Central memory CD4-positive, alpha-beta T cell (primary cell): ENCODE measurements around the gene SMLR1.

ENCODE experiments used
- DNase-seq: peaks from one replicate; pipeline ENCODE4 v3.0.0; 2022

The SMLR1 gene

GRCh38 chr6:130852844-130853554, 25.8 kb downstream of the SMLR1 start:
- no peak for DNase-seq

GRCh38 chr6:130853555-130854183, 26.5 kb downstream of the SMLR1 start:
- DNase-seq, result no peak

- no peak for DNase-seq
Observed at GRCh38 chr6:130858054-130858453, 30.8 kb downstream of the SMLR1 start.

- DNase-seq, result no peak
Observed at GRCh38 chr6:130858498-130859160, 31.4 kb downstream of the SMLR1 start.

GRCh38 chr6:130859161-130859867, 32.1 kb downstream of the SMLR1 start:
- no peak for DNase-seq

- DNase-seq, result no peak
Observed at GRCh38 chr6:130862370-130862769, 35.2 kb downstream of the SMLR1 start.

- no peak for DNase-seq
Observed at GRCh38 chr6:130863415-130864230, 36.4 kb downstream of the SMLR1 start.

- no peak for DNase-seq
Observed at GRCh38 chr6:130864344-130864743, 37.1 kb downstream of the SMLR1 start.

- DNase-seq, result no peak
Observed at GRCh38 chr6:130865793-130866192, 38.6 kb downstream of the SMLR1 start.

- no peak for DNase-seq
Observed at GRCh38 chr6:130869681-130870080, 42.5 kb downstream of the SMLR1 start.

GRCh38 chr6:130870179-130870880, 43.1 kb downstream of the SMLR1 start:
- no peak for DNase-seq

GRCh38 chr6:130872250-130873095, 45.3 kb downstream of the SMLR1 start:
- DNase-seq, result peak; percentile 40

GRCh38 chr6:130873746-130874145, 46.5 kb downstream of the SMLR1 start:
- no peak for DNase-seq

- DNase-seq, result no peak
Observed at GRCh38 chr6:130879826-130880225, 52.6 kb downstream of the SMLR1 start.

GRCh38 chr6:130882370-130882769, 55.2 kb downstream of the SMLR1 start:
- no peak for DNase-seq

- DNase-seq, result peak; percentile 69
Observed at GRCh38 chr6:130885392-130886192, 58.4 kb downstream of the SMLR1 start.
